ENCODE results near the gene STAC.

DNA sequence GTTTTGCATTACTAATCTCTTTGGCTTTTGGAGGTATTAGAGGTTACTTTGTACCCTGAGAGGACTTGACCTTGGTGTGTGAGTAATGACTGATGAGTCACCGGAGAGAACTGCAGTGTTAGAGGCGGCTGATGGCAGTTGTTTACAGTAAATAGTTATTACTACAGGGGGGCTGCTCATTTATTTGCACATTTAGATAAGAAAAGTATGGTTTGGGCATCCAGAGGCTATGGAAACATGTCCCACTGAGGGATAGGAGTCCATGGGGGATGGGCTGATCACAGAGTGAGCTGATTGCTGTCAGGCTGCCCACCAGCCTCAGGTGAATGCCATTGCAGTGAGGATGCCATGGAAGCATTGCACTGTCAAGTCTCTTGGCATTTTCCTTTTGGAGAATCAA, 17.3 kb upstream of the STAC start:
- no peak for TF ChIP-seq POLR2A (IDR thresholded peaks at IDR 0.05)
- TF ChIP-seq, protein P1, sequence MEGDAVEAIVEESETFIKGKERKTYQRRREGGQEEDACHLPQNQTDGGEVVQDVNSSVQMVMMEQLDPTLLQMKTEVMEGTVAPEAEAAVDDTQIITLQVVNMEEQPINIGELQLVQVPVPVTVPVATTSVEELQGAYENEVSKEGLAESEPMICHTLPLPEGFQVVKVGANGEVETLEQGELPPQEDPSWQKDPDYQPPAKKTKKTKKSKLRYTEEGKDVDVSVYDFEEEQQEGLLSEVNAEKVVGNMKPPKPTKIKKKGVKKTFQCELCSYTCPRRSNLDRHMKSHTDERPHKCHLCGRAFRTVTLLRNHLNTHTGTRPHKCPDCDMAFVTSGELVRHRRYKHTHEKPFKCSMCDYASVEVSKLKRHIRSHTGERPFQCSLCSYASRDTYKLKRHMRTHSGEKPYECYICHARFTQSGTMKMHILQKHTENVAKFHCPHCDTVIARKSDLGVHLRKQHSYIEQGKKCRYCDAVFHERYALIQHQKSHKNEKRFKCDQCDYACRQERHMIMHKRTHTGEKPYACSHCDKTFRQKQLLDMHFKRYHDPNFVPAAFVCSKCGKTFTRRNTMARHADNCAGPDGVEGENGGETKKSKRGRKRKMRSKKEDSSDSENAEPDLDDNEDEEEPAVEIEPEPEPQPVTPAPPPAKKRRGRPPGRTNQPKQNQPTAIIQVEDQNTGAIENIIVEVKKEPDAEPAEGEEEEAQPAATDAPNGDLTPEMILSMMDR (IDR thresholded peaks at IDR 0.05): no peak

Measured in vagina (tissue), 2 donors.